SH-SY5Y (cell line): ENCODE results near the gene BBS4.

Experiments used
- GATA2 ChIP-seq: IDR thresholded peaks from 2 replicates; pipeline ENCODE4 v1.6.1; 2011; ENCODE audit warnings: mild to moderate bottlenecking, low read depth, low read length
- GATA3 ChIP-seq: IDR thresholded peaks from 2 replicates; pipeline ENCODE4 v1.6.1; 2011; ENCODE audit warnings: low read depth, mild to moderate bottlenecking, low read length, moderate library complexity

GRCh38 chr15:72785841-72786240, 99.8 kb downstream of the BBS4 start:
- TF ChIP-seq GATA2 (no peak), GATA3 (no peak)
